ENCODE measurements around the gene POMT1. TPM values are rescaled to one million over a fixed set of nuclear protein-coding genes. Genes with fewer than 3 reads are reported as not detected.

Gene POMT1
- total and polyA plus RNA-seq, 2 of the 8 experiments (the other 6 are each of a cell fraction or from before 2014, with no cell fraction given): 22.3 to 33.2 TPM

DNA sequence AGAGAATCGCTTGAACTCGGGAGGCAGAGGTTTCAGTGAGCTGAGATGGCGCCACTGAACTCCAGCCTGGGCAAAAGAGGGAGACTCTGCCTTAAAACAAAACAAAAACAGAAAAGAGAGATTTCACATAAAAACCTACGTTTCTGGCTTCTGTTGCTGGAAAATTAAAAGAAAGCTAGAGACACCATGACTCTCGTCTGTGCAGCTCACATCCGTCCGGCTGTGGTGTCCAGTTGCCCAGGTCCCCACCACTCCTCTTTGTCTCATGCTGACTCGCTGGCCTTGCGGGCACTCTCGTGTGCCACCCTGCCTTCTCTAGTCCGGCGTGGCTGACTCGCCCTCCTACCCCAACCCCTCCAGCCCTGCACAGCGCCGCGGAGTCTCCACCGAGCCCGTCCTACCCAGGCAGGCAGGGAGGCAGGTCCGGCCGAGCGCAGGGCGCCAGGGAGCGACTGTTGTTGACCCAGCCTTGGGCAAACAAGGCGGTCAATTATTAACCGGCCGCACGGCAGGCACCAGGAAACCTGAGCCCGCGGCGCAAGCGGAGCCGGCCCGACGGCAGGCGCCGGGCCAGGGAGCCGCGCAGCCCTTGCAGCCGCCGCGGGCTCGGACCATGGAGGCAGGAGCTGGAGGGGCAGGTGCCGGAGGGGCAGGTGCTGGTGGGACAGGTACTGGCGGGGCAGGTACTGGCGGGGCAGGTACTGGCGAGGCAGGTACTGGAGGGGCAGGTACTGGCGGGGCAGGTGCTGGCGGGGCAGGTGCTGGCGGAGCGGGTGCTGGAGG lies 42.5 kb downstream of the POMT1 start, which contains the start of gene PRRT1B (continued):
- TF ChIP-seq EZH2 (IDR thresholded peaks at IDR 0.05; ENCODE audit: low read depth, low read length, severe bottlenecking) (peak; percentile 21), CEBPB (IDR thresholded peaks at IDR 0.05; ENCODE audit: low read depth, low read length) (no peak)
